Glomerular visceral epithelial cell (primary cell): ENCODE results near the gene INAFM2.
A peak's percentile ranks its signal among the peaks of the same experiment; 100 is the strongest.

ENCODE experiments used
- DNase-seq: peaks from one replicate; pipeline ENCODE4 v3.0.0-alpha.2; 2016; ENCODE audit errors: extremely low spot score

The INAFM2 gene

DNA sequence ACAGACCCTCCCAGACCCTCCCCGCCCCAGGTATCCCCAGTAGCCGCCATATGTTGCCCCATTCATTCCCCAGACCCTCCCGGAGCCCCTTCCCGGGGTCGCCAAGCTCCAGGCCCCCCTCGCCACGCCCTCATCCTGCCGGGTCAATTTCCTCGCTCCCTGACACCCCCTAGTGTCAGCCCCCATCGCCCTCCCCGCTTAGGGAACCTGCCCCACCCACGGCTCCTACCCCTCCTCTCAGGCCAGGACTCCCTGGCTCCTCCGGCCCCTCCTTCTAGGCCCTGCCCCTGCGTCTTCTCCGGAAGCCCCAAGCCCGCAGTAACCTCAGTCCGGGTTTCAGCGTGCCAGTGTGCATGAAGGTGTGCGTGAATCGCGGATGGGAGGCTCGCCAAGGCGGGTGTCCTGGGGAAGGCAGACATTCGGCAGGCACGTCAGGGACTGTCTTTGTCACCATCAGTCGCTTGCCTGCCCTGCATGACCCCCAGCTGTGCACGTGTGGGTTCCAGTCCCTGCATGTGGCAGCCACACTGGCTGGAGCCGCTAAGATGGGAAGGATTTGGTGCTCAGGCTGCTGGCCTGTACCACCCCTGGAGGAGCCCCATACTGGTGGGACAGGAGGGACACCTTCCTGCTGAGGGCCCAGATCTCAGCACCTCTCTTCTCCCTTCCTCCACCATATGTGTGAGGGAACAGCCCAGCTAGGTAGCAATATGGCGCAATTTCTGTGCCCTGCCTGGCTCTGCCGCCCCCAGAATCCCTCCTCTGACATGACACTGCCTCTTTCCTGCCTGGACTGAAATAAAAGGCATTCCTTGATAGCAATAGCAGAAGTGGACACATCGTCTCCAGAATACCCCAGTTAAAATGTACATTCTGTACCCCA lies 35.2 kb downstream of the INAFM2 start:
- DNase-seq: peak; percentile 33

DNA sequence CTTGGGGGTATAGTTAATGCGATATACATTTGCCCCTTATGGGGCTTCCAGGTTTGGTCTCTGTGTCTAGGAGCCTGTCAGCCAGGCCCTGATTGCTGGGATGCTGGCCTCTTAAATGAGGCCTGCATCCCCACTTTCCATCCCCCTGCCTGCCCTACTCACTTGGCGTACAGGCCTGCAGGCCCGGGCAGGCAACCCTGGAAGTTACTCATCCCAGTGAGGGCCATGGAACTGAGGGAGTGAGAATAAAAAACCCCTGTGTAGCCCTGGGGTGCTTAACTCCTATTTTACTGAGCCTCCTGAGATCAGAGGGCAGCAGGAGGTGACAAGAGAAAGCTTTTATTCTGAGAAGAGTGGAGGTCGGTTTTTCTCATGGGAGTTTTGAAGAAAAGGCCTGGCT lies 36.5 kb downstream of the INAFM2 start:
- DNase-seq: no peak

GRCh38 chr15:40361640-40362039 lies 38.1 kb downstream of the INAFM2 start:
- DNase-seq: no peak

- no peak for DNase-seq
These were observed 40.1 kb downstream of the INAFM2 start for GRCh38 chr15:40363611-40364010.

GRCh38 chr15:40364251-40364650 lies 40.8 kb downstream of the INAFM2 start:
- DNase-seq: no peak

DNA sequence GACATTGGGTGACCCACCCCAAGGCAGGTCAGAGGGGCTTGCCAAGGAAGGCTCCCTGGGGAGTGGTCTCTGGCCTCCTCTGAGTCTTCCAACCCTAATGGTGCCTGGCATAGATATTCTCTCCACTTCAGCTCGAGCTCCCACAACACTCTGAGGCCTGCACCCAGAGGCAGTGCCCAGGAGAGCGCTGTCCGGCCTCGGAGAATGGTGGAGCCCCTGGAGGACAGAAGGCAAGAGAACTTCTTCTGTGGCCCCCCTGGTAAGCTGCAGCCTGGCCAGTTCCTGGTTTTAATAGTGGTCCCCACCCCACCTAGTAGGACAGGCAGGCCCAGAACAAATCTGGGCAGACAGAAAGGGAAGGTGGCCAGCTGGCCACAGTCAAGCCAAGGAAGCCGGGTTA lies 41.5 kb downstream of the INAFM2 start:
- no peak for DNase-seq

DNA sequence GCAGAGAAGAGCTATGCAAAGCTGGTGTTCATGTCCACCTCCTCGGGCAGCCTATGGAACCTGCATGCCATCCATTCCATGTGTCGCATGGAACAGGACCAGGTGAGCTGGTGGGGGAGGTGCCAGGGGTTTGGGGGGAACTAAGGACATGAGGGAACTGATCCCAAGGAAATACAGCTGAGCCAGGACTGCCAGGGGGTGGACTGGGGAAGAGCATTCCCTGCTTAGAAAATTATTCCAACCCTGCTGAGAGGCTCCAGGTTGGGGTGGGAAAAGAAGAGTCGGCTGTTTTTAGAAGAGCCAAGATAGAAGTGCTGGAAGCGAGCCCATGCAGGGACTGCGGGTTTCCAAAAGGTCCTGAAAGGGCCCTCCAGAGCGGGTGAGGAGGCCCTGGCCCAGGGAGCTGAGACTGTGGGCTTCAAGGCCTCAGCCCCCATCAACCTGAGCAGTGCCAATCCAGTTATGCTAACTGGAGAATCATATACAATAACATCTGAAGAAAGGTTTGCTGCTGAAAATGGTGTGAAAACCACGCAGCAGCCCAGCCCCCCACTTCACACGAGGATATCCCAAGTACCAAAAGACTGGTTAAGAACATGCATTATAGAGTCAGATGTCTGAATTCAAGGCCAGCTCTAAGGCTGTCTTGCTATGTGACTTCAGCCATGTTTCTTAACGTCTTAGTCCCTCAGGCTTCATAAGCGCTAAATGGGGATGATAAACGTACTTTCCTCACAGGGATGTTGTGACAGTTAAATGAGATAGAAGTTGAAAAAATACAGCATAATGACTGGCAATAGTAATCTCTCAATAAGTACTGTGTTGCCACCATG lies 42.3 kb downstream of the INAFM2 start:
- no peak for DNase-seq

DNA sequence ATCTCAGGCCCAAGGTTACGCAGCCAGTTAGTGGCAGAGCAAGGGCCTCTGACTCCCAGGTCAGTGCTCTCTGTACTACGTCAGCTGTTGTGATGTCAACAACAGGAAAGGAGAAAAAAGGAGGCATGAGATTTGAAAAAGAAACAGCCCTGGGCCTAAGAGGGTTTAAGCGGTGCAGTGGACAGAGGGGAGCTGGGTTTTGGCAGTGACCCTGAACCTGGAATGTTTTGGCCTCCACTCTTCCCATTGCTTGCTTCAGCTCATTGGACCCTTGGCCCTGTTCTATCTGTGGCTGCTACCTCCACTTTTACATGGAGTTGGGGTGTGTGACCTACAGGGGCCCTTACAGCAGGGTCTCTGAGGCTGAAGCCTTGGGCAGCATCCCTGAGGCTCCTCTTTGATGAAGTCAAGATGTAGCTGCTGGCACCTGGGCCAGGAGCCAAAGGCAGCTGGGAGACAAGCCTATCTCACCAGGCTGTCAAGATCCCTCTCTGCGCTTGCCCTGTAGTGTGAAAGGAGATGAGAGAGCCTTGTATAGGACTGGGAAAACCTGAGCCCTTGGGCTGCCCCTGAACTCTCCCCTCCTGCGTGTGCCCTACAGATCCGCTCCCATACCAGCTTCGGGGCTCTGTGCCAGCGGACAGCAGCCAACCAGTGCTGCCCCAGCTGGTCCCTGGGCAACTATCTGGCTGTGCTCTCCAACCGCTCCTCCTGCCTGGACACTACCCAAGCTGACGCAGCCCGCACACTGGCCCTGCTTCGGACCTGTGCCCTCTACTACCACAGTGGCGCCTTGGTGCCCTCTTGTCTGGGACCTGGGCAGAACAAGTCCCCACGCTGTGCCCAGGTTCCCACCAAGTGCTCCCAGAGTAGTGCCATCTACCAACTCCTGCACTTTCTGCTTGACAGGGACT lies 43.2 kb downstream of the INAFM2 start:
- no peak for DNase-seq

DNA sequence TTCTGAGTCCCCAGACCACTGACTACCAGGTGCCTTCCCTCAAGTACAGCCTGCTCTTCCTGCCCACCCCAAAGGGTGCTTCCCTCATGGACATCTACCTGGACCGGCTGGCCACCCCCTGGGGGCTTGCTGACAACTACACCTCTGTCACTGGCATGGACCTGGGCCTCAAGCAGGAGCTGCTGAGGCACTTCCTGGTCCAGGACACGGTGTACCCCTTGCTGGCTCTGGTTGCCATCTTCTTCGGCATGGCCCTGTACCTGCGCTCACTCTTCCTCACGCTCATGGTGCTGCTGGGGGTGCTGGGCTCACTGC lies 43.8 kb downstream of the INAFM2 start:
- DNase-seq: no peak

GRCh38 chr15:40367686-40368611 lies 44.5 kb downstream of the INAFM2 start:
- peak; percentile 89 for DNase-seq

GRCh38 chr15:40368719-40369473 lies 45.4 kb downstream of the INAFM2 start:
- no peak for DNase-seq

- no peak for DNase-seq
These were observed 46.0 kb downstream of the INAFM2 start for GRCh38 chr15:40369474-40369869.

- DNase-seq: no peak
These were observed 46.5 kb downstream of the INAFM2 start for GRCh38 chr15:40369971-40370370.

DNA sequence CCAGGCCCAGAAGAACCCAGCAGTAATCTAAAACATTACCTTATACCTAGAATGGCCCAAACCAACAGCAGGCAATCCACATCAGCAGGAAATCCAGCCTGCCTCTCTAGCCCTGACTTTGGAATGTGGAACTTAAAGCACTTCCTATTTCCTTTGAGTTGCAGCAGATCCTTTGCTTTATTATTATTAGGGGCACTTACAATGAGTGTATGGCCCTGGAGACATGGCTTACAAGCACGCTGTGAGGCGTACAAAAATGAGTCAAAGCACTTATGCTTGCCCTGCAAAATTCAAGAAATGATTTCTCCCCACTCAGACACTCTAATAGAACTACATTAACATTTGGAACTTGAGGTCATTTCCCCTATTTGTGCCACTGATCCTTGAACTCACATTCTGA lies 49.5 kb downstream of the INAFM2 start:
- DNase-seq: no peak
